ENCODE results near the gene NOP10.
A peak's percentile ranks its signal among the peaks of the same experiment; 100 is the strongest.
"Not testable (repeated sequence)": the region's sequence is repeated elsewhere in the genome, so short reads cannot be mapped to it uniquely, and the experiment has no call there.

NOP10 gene

DNA sequence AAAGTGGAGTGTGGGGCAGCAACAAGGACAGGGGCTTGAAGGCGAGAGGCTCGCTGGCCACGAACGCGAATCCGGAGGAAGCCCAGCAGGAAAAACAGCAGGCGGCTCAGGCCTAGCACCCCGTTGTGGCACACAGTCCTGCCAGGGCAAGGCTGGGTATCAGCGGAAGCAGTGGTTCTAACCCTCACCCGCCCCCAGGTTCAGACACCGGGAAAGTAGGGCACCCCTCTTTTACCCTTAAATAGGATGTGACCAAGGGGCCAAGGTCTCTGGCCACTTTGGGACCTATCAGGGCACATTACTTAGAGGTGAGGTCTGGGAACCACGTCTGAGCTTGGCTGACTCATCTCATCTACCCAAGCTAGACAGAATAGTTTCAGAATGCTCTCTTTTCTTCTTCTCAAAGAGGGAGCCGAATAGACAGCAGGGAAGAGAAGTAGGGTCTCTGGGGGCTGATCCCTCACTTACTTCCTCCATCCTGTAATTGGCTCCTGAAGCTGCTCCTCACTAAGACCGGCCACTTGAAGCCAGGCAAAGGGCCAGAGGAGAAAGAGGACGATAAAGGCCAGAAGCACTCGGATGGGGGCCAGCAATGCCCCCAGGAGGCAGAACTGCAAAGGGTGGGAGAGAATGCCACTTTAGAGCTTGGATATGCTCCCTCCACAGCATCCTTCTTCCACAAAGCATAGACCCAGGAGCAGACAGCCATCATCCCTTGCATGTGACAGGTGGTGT, 22.3 kb upstream of the NOP10 start:
- peaks cover 34% of the 10 kb centered on the region for H3K4me1 Mint-ChIP-seq (ENCODE audit: low read depth)
- no peaks in the 10 kb centered on the region for H3K9me3 Mint-ChIP-seq
- peak; percentile 46 for DNase-seq
- peak overlapping the region; percentile 96 for H3K4me3 Mint-ChIP-seq
- H3K27me3 Mint-ChIP-seq: no peaks in the 10 kb centered on the region
- peaks cover 47% of the 10 kb centered on the region for H3K36me3 Mint-ChIP-seq (ENCODE audit: low read depth)
- peak overlapping the region; percentile 68 for H3K27ac Mint-ChIP-seq

GRCh38 chr15:34364041-34364440, 21.1 kb upstream of the NOP10 start:
- Mint-ChIP-seq H3K4me1 (ENCODE audit: low read depth) (peaks cover 25% of the 10 kb centered on the region), H3K4me3 (no peak overlapping the region), H3K27me3 (no peaks in the 10 kb centered on the region), H3K9me3 (no peaks in the 10 kb centered on the region), H3K27ac (peak overlapping the region; percentile 47), H3K36me3 (ENCODE audit: low read depth) (peaks cover 59% of the 10 kb centered on the region)
- no peak for DNase-seq

GRCh38 chr15:34362047-34362773, 19.3 kb upstream of the NOP10 start:
- H3K9me3 Mint-ChIP-seq: no peaks in the 10 kb centered on the region
- peak overlapping the region; percentile 50 for H3K27ac Mint-ChIP-seq
- H3K36me3 Mint-ChIP-seq (ENCODE audit: low read depth): peaks cover 75% of the 10 kb centered on the region
- H3K27me3 Mint-ChIP-seq: no peaks in the 10 kb centered on the region
- DNase-seq: no peak
- H3K4me3 Mint-ChIP-seq: no peak overlapping the region
- H3K4me1 Mint-ChIP-seq (ENCODE audit: low read depth): peaks cover 16% of the 10 kb centered on the region

DNA sequence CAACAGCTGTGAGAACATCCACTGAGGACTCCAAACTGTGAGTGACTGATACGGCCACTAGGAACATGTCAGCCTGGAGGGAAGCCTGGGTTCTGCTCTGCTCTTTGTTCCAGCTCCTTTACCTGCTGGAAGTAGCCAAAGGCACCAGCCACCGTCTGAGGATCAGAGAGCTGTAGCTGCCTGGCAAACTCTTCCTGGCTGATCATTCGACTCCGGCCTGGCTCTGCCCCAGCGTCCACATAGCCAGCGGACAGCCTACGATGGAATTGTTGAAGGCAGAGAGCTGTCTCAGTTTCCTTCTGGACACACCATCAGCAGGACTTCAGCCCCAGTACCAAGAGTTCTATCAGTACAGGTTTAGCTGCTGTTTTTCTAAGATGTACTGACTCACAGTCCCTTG, 18.3 kb upstream of the NOP10 start:
- no peak for DNase-seq
- no peak overlapping the region for H3K27ac Mint-ChIP-seq
- peaks cover 79% of the 10 kb centered on the region for H3K36me3 Mint-ChIP-seq (ENCODE audit: low read depth)
- no peaks in the 10 kb centered on the region for H3K9me3 Mint-ChIP-seq
- peaks cover 16% of the 10 kb centered on the region for H3K4me1 Mint-ChIP-seq (ENCODE audit: low read depth)
- H3K27me3 Mint-ChIP-seq: no peaks in the 10 kb centered on the region
- H3K4me3 Mint-ChIP-seq: no peak overlapping the region

GRCh38 chr15:34360298-34360697, 17.4 kb upstream of the NOP10 start:
- Mint-ChIP-seq H3K4me3 (no peak overlapping the region), H3K36me3 (ENCODE audit: low read depth) (peaks cover 88% of the 10 kb centered on the region), H3K9me3 (no peaks in the 10 kb centered on the region), H3K27me3 (no peaks in the 10 kb centered on the region), H3K27ac (no peak overlapping the region), H3K4me1 (ENCODE audit: low read depth) (peaks cover 7% of the 10 kb centered on the region)
- DNase-seq: no peak

DNA sequence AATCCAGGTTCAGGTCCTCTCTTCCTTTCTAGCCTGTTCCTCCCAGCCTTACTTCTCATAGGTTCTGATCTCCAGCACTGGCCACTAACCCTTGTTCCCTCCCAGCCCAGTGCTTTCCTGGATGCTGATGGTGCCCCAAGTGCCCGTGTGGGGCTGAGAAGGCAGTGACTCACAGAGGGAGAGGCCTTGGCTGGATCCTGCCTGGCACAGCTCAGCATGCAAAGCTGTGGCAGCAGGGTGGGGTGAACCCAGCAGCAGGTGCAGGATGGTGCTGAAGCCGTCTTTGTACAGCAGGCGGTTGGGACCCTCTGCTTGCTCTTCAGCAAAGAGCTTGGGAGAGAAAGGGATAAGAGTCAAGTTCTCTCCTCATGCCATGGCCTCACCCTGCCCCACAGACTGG, 16.5 kb upstream of the NOP10 start:
- H3K27ac Mint-ChIP-seq: peak overlapping the region; percentile 55

DNA sequence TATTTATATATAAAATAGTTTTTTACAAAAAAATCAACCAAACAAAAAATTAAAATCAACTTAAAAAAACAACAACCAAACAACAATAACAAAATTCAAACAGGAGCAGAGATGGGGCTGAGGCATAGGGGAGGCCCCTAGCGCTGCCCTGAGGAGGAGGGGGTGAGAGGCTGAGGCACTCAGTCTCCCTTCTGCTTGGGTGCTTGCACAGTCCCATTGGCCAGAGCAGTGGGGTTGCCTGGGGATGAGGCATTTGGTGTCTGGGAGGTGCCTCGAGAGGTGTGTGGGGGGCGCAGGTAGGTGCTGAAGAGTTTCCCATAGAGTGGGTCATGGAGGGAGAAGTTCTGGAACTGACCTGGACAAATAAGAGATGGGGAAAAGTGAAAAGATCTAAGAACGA, 16.0 kb upstream of the NOP10 start:
- Mint-ChIP-seq H3K27me3 (no peaks in the 10 kb centered on the region), H3K4me3 (no peak overlapping the region), H3K36me3 (ENCODE audit: low read depth) (peaks cover 92% of the 10 kb centered on the region), H3K4me1 (ENCODE audit: low read depth) (no peaks in the 10 kb centered on the region), H3K9me3 (no peaks in the 10 kb centered on the region), H3K27ac (peak overlapping the region; percentile 27)
- DNase-seq: no peak

More for the DNA sequence above, 16.5 kb upstream of the NOP10 start:
- no peak overlapping the region for H3K4me3 Mint-ChIP-seq
- H3K9me3 Mint-ChIP-seq: no peaks in the 10 kb centered on the region
- H3K27me3 Mint-ChIP-seq: no peaks in the 10 kb centered on the region
- H3K36me3 Mint-ChIP-seq (ENCODE audit: low read depth): peaks cover 91% of the 10 kb centered on the region
- DNase-seq: no peak
- H3K4me1 Mint-ChIP-seq (ENCODE audit: low read depth): no peaks in the 10 kb centered on the region

- no peak for DNase-seq
- peak overlapping the region; percentile 44 for H3K27ac Mint-ChIP-seq
- no peaks in the 10 kb centered on the region for H3K27me3 Mint-ChIP-seq
- no peak overlapping the region for H3K4me3 Mint-ChIP-seq
- no peaks in the 10 kb centered on the region for H3K4me1 Mint-ChIP-seq (ENCODE audit: low read depth)
- H3K9me3 Mint-ChIP-seq: no peaks in the 10 kb centered on the region
- peaks cover 91% of the 10 kb centered on the region for H3K36me3 Mint-ChIP-seq (ENCODE audit: low read depth)
These were observed 15.4 kb upstream of the NOP10 start for GRCh38 chr15:34358367-34358766.

DNA sequence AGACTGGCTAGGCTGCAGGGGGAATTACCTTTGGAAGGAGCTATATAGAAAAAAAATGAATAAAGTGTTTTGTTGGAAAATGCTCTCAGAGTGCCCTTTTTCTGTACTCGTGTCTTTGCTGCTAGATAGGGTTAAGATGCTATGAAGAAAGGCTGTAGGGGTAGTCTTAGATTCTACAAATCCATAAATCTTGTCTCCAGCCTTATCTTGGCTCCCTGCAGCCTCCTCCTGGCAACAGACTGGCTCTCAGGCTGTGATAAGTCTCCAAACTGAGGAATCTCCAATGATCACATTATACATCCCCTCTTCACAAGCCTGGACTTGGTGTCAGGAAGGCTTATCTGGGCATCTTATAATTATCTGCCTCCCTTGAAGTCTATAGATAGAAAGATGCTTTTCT, 14.7 kb upstream of the NOP10 start:
- DNase-seq: no peak
- Mint-ChIP-seq H3K27me3 (no peaks in the 10 kb centered on the region), H3K4me3 (no peak overlapping the region), H3K4me1 (ENCODE audit: low read depth) (no peaks in the 10 kb centered on the region), H3K36me3 (ENCODE audit: low read depth) (peaks cover 86% of the 10 kb centered on the region), H3K27ac (peak overlapping the region; percentile 20), H3K9me3 (no peaks in the 10 kb centered on the region)

- H3K27me3 Mint-ChIP-seq: no peaks in the 10 kb centered on the region
- H3K4me3 Mint-ChIP-seq: no peak overlapping the region
- no peak for DNase-seq
- peaks cover 65% of the 10 kb centered on the region for H3K36me3 Mint-ChIP-seq (ENCODE audit: low read depth)
- no peak overlapping the region for H3K27ac Mint-ChIP-seq
- H3K9me3 Mint-ChIP-seq: no peaks in the 10 kb centered on the region
- H3K4me1 Mint-ChIP-seq (ENCODE audit: low read depth): no peaks in the 10 kb centered on the region
These were observed 12.3 kb upstream of the NOP10 start for GRCh38 chr15:34355241-34355640.

DNA sequence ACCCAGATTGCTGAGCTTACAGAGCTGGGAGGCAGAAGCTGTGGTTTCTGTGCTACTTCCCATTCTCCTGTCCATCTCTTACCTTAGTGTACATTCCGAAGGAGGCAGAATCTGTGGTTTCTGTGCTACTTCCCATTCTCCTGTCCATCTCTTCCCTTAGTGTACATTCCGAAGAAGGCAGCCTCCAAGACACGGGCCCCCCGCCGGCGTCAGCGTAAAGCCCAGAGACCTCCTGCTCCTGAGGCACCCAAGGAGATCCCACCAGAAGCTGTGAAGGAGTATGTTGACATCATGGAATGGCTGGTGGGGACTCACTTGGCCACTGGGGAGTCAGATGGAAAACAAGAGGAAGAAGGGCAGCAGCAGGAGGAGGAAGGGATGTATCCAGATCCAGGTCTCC, 11.3 kb upstream of the NOP10 start:
- no peak overlapping the region for H3K4me3 Mint-ChIP-seq
- no peaks in the 10 kb centered on the region for H3K4me1 Mint-ChIP-seq (ENCODE audit: low read depth)
- peaks cover 55% of the 10 kb centered on the region for H3K36me3 Mint-ChIP-seq (ENCODE audit: low read depth)
- no peak for DNase-seq
- no peaks in the 10 kb centered on the region for H3K9me3 Mint-ChIP-seq
- no peak overlapping the region for H3K27ac Mint-ChIP-seq
- no peaks in the 10 kb centered on the region for H3K27me3 Mint-ChIP-seq

DNA sequence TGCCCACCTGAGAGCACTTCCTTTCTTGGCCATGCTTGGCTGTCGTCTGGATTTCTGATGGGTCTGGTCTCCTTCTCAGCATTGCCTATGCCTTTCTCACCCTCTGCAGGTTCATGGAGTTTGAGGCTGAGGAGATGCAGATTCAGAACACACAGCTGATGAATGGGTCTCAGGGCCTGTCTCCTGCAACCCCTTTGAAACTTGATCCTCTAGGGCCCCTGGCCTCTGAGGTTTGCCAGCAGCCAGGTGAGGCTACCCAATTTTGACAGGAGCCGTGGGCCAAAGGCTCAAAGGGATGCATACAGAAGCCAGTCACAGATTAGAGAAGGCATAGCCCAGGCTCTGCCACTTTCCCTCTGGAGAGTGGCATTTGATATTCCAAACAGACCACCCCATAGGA, 10.7 kb upstream of the NOP10 start:
- Mint-ChIP-seq H3K4me3 (no peak overlapping the region), H3K36me3 (ENCODE audit: low read depth) (peaks cover 50% of the 10 kb centered on the region), H3K27ac (no peak overlapping the region), H3K9me3 (no peaks in the 10 kb centered on the region), H3K4me1 (ENCODE audit: low read depth) (no peaks in the 10 kb centered on the region), H3K27me3 (no peaks in the 10 kb centered on the region)
- DNase-seq: no peak

- peaks cover 43% of the 10 kb centered on the region for H3K36me3 Mint-ChIP-seq (ENCODE audit: low read depth)
- DNase-seq; H3K4me1 Mint-ChIP-seq (ENCODE audit: low read depth); H3K9me3 Mint-ChIP-seq; H3K4me3 Mint-ChIP-seq; H3K27me3 Mint-ChIP-seq; H3K27ac Mint-ChIP-seq: not testable (repeated sequence)
These were observed 10.1 kb upstream of the NOP10 start for GRCh38 chr15:34352996-34353395.

GRCh38 chr15:34349769-34350168, 6.8 kb upstream of the NOP10 start:
- no peaks in the 10 kb centered on the region for H3K27me3 Mint-ChIP-seq
- H3K9me3 Mint-ChIP-seq: no peaks in the 10 kb centered on the region
- H3K36me3 Mint-ChIP-seq (ENCODE audit: low read depth): peaks cover 15% of the 10 kb centered on the region
- H3K27ac Mint-ChIP-seq: no peak overlapping the region
- no peak overlapping the region for H3K4me3 Mint-ChIP-seq
- H3K4me1 Mint-ChIP-seq (ENCODE audit: low read depth): no peaks in the 10 kb centered on the region
- no peak for DNase-seq

- Mint-ChIP-seq H3K4me3 (no peak overlapping the region), H3K9me3 (no peaks in the 10 kb centered on the region), H3K27me3 (no peaks in the 10 kb centered on the region), H3K36me3 (ENCODE audit: low read depth) (peaks cover 7% of the 10 kb centered on the region), H3K27ac (no peak overlapping the region), H3K4me1 (ENCODE audit: low read depth) (no peaks in the 10 kb centered on the region)
- DNase-seq: no peak
These were observed 5.9 kb upstream of the NOP10 start for GRCh38 chr15:34348735-34349300.

All from activated T-cell treated with anti-CD3 and anti-CD28 coated beads, Interleukin-2, amount 50 U/mL, for 24 hours (primary cell).